Measurements from ENCODE around the gene CMSS1.

CMSS1 gene

GRCh38 chr3:100125161-100125938, 307.7 kb downstream of the CMSS1 start:
- DNase-seq (ENCODE audit: low read depth), result no peak
- TF ChIP-seq, protein P1, sequence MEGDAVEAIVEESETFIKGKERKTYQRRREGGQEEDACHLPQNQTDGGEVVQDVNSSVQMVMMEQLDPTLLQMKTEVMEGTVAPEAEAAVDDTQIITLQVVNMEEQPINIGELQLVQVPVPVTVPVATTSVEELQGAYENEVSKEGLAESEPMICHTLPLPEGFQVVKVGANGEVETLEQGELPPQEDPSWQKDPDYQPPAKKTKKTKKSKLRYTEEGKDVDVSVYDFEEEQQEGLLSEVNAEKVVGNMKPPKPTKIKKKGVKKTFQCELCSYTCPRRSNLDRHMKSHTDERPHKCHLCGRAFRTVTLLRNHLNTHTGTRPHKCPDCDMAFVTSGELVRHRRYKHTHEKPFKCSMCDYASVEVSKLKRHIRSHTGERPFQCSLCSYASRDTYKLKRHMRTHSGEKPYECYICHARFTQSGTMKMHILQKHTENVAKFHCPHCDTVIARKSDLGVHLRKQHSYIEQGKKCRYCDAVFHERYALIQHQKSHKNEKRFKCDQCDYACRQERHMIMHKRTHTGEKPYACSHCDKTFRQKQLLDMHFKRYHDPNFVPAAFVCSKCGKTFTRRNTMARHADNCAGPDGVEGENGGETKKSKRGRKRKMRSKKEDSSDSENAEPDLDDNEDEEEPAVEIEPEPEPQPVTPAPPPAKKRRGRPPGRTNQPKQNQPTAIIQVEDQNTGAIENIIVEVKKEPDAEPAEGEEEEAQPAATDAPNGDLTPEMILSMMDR (IDR thresholded peaks at IDR 0.05; ENCODE audit: low read depth, low read length, missing control alignments), result no peak
- no peak overlapping the region for H3K4me3 ChIP-seq (ENCODE audit: low read depth, low read length)

GRCh38 chr3:100127792-100128191, 310.1 kb downstream of the CMSS1 start:
- no peak overlapping the region for H3K4me3 ChIP-seq (ENCODE audit: low read depth, low read length)
- TF ChIP-seq, protein P1 (IDR thresholded peaks at IDR 0.05; ENCODE audit: low read depth, low read length, missing control alignments), result no peak
- no peak for DNase-seq (ENCODE audit: low read depth)

GRCh38 chr3:100128565-100128964, 310.9 kb downstream of the CMSS1 start:
- no peak for DNase-seq (ENCODE audit: low read depth)

DNA sequence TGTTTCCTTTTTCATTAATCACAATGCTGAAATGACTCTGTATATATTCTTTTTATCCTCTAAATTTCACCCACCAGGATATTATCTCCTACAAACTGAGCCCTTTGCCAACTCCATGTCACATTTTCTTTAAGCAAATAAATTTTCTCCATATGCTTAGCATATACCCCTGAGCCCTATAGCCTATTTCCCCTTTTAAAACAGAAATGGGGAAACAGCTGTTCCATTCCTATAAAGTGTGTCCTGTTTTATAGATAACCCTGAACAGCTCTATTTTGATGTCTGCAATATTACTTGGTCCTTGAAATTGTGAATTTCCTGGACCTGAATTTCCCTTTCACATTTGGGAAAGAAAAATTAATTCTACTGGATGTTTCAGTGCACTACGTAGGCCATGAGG, 312.3 kb downstream of the CMSS1 start:
- no peak overlapping the region for H3K4me3 ChIP-seq (ENCODE audit: low read depth, low read length)
- no peak for DNase-seq (ENCODE audit: low read depth)
- TF ChIP-seq, protein P1 (IDR thresholded peaks at IDR 0.05; ENCODE audit: low read depth, low read length, missing control alignments), result no peak

More at GRCh38 chr3:100128565-100128964, 310.9 kb downstream of the CMSS1 start:
- no peak overlapping the region for H3K4me3 ChIP-seq (ENCODE audit: low read depth, low read length)
- TF ChIP-seq, protein P1 (IDR thresholded peaks at IDR 0.05; ENCODE audit: low read depth, low read length, missing control alignments), result no peak

GRCh38 chr3:100131241-100131640, 313.6 kb downstream of the CMSS1 start:
- DNase-seq (ENCODE audit: low read depth), result no peak
- TF ChIP-seq, protein P1 (IDR thresholded peaks at IDR 0.05; ENCODE audit: low read depth, low read length, missing control alignments), result no peak
- H3K4me3 ChIP-seq (ENCODE audit: low read depth, low read length), result no peak overlapping the region

- H3K4me3 ChIP-seq (ENCODE audit: low read depth, low read length), result no peak overlapping the region
- DNase-seq (ENCODE audit: low read depth), result no peak
- TF ChIP-seq, protein P1 (IDR thresholded peaks at IDR 0.05; ENCODE audit: low read depth, low read length, missing control alignments), result no peak
Measured at GRCh38 chr3:100136921-100137320, 319.3 kb downstream of the CMSS1 start.

DNA sequence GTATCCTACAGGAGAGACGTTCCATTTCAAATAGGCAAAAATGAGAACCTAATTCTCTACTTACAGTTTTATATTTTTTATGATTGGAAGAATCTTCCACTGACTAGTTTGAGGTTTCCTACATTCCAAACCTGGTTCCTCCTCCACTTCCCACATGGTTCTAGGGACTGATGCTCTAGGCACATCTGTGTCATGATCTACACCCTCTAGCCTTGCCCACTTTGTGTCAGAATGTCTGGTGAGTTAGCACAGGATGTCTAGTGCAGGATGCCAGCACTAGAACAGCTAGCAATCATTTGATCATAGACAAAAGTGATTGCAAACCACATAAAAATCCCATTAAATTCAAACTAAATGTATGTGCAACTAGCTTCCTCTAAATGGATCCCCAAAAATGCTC, 323.3 kb downstream of the CMSS1 start:
- TF ChIP-seq, protein P1 (IDR thresholded peaks at IDR 0.05; ENCODE audit: low read depth, low read length, missing control alignments), result no peak
- no peak for DNase-seq (ENCODE audit: low read depth)
- H3K4me3 ChIP-seq (ENCODE audit: low read depth, low read length), result no peak overlapping the region
